NT2/D1 (cell line): ENCODE data around the gene RAB27B.

Experiments used
- SUZ12 ChIP-seq: IDR thresholded peaks from 2 replicates; pipeline ENCODE4 v1.6.1; 2011; ENCODE audit not compliant: insufficient read length, insufficient read depth; ENCODE audit errors: extremely low read depth
- YY1 ChIP-seq: IDR thresholded peaks from 2 replicates; pipeline ENCODE4 v1.6.1; 2011; ENCODE audit not compliant: insufficient read length, insufficient read depth
- ZNF274 ChIP-seq: IDR thresholded peaks from 2 replicates; pipeline ENCODE4 v1.6.1; 2011; ENCODE audit warnings: mild to moderate bottlenecking, low read depth, low read length

GRCh38 chr18:54792079-54792478 lies 36.2 kb upstream of the RAB27B start:
- TF ChIP-seq YY1, result no peak
- no peak for TF ChIP-seq SUZ12
- TF ChIP-seq ZNF274, result no peak
